ENCODE data around the gene DAZAP1.

The DAZAP1 gene

GRCh38 chr19:1441677-1442438 is 34.5 kb downstream of the DAZAP1 start:
- no peaks in the 10 kb centered on the region for H3K9me3 ChIP-seq (ENCODE audit: control insufficient read depth in 1 of 2, low read length in 2 of 2)
- H3K36me3 ChIP-seq (ENCODE audit: control insufficient read depth in 1 of 2, insufficient read depth in 2 of 2, low read length in 2 of 2) = peaks cover 16 to 30% of the 10 kb centered on the region in 2 donors
- peaks cover 5% of the 10 kb centered on the region for H3K27me3 ChIP-seq (ENCODE audit: low read depth, low read length)
- H3K4me1 ChIP-seq (ENCODE audit: control insufficient read depth in 1 of 2, insufficient read depth in 2 of 2, low read length in 2 of 2) = peaks cover 0 to 43% of the 10 kb centered on the region in 2 donors
- H3K27ac ChIP-seq (ENCODE audit: low read length) = no peak overlapping the region
- H3K4me3 ChIP-seq (ENCODE audit: low read depth in 1 of 2, low read length in 2 of 2) = no peak overlapping the region

- Histone ChIP-seq H3K27ac (ENCODE audit: low read length) (no peak overlapping the region), H3K27me3 (ENCODE audit: low read depth, low read length) (peaks cover 31% of the 10 kb centered on the region), H3K4me1 (ENCODE audit: control insufficient read depth in 1 of 2, insufficient read depth in 2 of 2, low read length in 2 of 2) (peaks cover 0 to 32% of the 10 kb centered on the region in 2 donors), H3K4me3 (ENCODE audit: low read depth in 1 of 2, low read length in 2 of 2) (peak overlapping the region; percentile 11 to 63), H3K36me3 (ENCODE audit: control insufficient read depth in 1 of 2, insufficient read depth in 2 of 2, low read length in 2 of 2) (peaks cover 16 to 19% of the 10 kb centered on the region in 2 donors), H3K9me3 (ENCODE audit: control insufficient read depth in 1 of 2, low read length in 2 of 2) (no peaks in the 10 kb centered on the region)
These were observed 38.0 kb downstream of the DAZAP1 start for GRCh38 chr19:1445185-1445931.

GRCh38 chr19:1445932-1446712 is 38.7 kb downstream of the DAZAP1 start:
- Histone ChIP-seq H3K27me3 (ENCODE audit: low read depth, low read length) (peaks cover 39% of the 10 kb centered on the region), H3K27ac (ENCODE audit: low read length) (no peak overlapping the region), H3K4me1 (ENCODE audit: control insufficient read depth in 1 of 2, insufficient read depth in 2 of 2, low read length in 2 of 2) (peaks cover 0 to 26% of the 10 kb centered on the region in 2 donors), H3K4me3 (ENCODE audit: low read depth in 1 of 2, low read length in 2 of 2) (peak overlapping the region in 1 of 2 donors; percentile 63), H3K36me3 (ENCODE audit: control insufficient read depth in 1 of 2, insufficient read depth in 2 of 2, low read length in 2 of 2) (peaks cover 11 to 12% of the 10 kb centered on the region in 2 donors), H3K9me3 (ENCODE audit: control insufficient read depth in 1 of 2, low read length in 2 of 2) (no peaks in the 10 kb centered on the region)

- Histone ChIP-seq H3K27ac (ENCODE audit: low read length) (no peak overlapping the region), H3K4me3 (ENCODE audit: low read depth in 1 of 2, low read length in 2 of 2) (peak overlapping the region in 1 of 2 donors; percentile 63), H3K4me1 (ENCODE audit: control insufficient read depth in 1 of 2, insufficient read depth in 2 of 2, low read length in 2 of 2) (peaks cover 0 to 26% of the 10 kb centered on the region in 2 donors), H3K27me3 (ENCODE audit: low read depth, low read length) (peaks cover 46% of the 10 kb centered on the region), H3K36me3 (ENCODE audit: control insufficient read depth in 1 of 2, insufficient read depth in 2 of 2, low read length in 2 of 2) (peaks cover 4 to 6% of the 10 kb centered on the region in 2 donors), H3K9me3 (ENCODE audit: control insufficient read depth in 1 of 2, low read length in 2 of 2) (no peaks in the 10 kb centered on the region)
These were observed 39.5 kb downstream of the DAZAP1 start for GRCh38 chr19:1446713-1447481.

DNA sequence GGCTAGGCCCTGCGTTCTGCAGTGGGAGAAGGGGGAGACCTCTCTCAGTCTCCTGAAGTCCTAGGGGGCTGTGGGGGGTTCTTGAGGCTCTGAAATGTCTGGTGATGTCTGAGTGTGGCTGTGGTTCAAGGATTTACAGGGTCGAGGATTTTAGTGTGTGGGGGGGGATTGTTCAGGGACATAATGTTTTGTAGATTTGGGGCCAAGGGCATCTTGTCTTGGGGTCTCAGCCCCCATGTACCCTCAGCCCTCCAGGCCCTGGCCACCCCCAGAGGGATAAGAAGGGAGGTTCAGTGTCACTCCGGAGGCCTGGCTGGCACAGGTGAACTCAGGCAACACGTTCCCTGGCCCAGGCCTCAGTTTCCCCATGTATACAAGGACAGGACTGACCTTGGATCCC is 40.1 kb downstream of the DAZAP1 start:
- H3K4me3 ChIP-seq (ENCODE audit: low read depth in 1 of 2, low read length in 2 of 2) = no peak overlapping the region

DNA sequence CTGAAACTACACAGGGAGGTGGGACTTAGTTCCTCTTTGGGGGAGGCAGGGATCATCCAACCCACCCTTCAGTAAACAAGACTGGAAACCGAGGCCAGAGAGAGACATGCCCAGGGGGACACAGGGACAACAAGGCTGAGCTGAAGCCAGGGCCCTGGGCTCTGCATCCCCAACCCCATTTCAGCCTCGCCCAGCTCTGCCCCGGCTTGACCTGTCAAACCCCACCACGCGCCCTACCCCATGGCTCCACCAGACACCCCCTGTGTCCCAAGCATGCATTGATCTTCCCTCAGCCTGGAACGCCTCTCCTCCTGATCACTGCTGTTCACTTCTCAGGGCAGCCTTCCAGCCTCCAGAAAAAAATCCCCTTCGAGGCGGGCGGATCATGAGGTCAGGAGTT is 40.6 kb downstream of the DAZAP1 start:
- Histone ChIP-seq H3K27ac (ENCODE audit: low read length) (no peak overlapping the region), H3K9me3 (ENCODE audit: control insufficient read depth in 1 of 2, low read length in 2 of 2) (no peaks in the 10 kb centered on the region), H3K4me1 (ENCODE audit: control insufficient read depth in 1 of 2, insufficient read depth in 2 of 2, low read length in 2 of 2) (peaks cover 0 to 30% of the 10 kb centered on the region in 2 donors), H3K36me3 (ENCODE audit: control insufficient read depth in 1 of 2, insufficient read depth in 2 of 2, low read length in 2 of 2) (no peaks in the 10 kb centered on the region), H3K4me3 (ENCODE audit: low read depth in 1 of 2, low read length in 2 of 2) (no peak overlapping the region), H3K27me3 (ENCODE audit: low read depth, low read length) (peaks cover 56% of the 10 kb centered on the region)

More for the DNA sequence above, 40.1 kb downstream of the DAZAP1 start:
- no peaks in the 10 kb centered on the region for H3K36me3 ChIP-seq (ENCODE audit: control insufficient read depth in 1 of 2, insufficient read depth in 2 of 2, low read length in 2 of 2)
- peaks cover 0 to 26% of the 10 kb centered on the region in 2 donors for H3K4me1 ChIP-seq (ENCODE audit: control insufficient read depth in 1 of 2, insufficient read depth in 2 of 2, low read length in 2 of 2)
- peaks cover 51% of the 10 kb centered on the region for H3K27me3 ChIP-seq (ENCODE audit: low read depth, low read length)
- no peak overlapping the region for H3K27ac ChIP-seq (ENCODE audit: low read length)
- no peaks in the 10 kb centered on the region for H3K9me3 ChIP-seq (ENCODE audit: control insufficient read depth in 1 of 2, low read length in 2 of 2)

GRCh38 chr19:1449467-1450442 is 42.4 kb downstream of the DAZAP1 start, which contains the start of gene APC2:
Gene APC2, plus strand, starts transcription at chr19:1450121. Its CDS starts 2,881 bp downstream, at chr19:1453002.
- no peak within 1 kb of the TSS for H3K27ac ChIP-seq (ENCODE audit: low read length)
- no peak within 1 kb of the TSS for H3K4me3 ChIP-seq (ENCODE audit: low read depth in 1 of 2, low read length in 2 of 2)
- H3K4me1 ChIP-seq (ENCODE audit: control insufficient read depth in 1 of 2, insufficient read depth in 2 of 2, low read length in 2 of 2) = peaks cover 0 to 35% of the 10 kb centered on the region in 2 donors
- H3K9me3 ChIP-seq (ENCODE audit: control insufficient read depth in 1 of 2, low read length in 2 of 2) = no peaks in the 10 kb centered on the region
- peaks cover 56% of the 10 kb centered on the region for H3K27me3 ChIP-seq (ENCODE audit: low read depth, low read length)
- no peaks in the 10 kb centered on the region for H3K36me3 ChIP-seq (ENCODE audit: control insufficient read depth in 1 of 2, insufficient read depth in 2 of 2, low read length in 2 of 2)

DNA sequence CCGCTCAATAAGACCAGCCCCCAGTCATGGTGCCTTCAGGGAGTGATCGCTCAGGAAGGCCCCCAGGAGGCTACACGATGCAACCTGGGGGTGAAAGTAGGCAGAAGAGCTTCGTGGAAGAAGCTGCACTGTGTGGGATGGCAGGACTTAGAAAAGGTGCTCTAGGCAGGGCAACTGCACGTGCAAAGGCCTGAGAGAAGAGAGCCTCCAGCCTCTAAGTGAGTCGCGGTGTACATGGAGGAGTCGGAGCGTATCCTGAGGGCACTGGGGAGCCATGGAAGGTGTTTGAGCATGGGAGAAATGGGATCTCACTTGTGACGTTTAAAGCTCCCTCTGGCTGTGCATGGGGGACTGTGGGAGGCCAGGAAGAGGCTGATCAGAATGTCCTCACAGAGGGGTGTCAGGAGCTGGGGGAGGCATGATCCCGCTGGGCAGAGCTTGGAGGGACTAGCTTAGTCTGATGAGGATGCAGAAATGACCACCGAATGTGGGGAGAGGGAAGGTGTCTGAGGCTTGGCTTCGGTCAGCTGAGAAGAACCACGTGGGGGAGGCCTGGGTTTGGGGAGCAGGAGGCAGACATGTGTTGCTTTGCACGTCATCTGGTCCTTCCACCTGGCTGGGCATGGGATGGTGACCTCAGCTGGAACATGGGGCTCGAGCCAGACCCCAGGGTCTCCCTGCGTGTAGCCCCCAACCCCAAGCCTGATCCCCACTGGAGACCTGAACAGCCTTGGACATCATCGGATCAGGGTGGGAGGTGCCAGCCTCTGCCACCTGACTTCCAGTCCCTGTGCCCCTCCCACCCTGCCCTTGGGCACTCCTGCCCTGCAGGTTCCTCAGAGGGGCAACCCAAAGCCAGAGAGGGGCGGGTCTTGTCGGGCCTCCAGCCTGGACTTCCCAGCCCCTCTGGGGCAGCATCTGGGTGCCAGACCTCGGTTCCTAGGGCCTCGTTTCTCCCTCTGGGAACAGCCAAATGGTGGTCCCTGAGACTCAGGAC is 43.6 kb downstream of the DAZAP1 start:
- H3K27me3 ChIP-seq (ENCODE audit: low read depth, low read length) = peaks cover 56% of the 10 kb centered on the region
- no peak overlapping the region for H3K27ac ChIP-seq (ENCODE audit: low read length)
- H3K4me1 ChIP-seq (ENCODE audit: control insufficient read depth in 1 of 2, insufficient read depth in 2 of 2, low read length in 2 of 2) = peaks cover 0 to 38% of the 10 kb centered on the region in 2 donors
- no peak overlapping the region for H3K4me3 ChIP-seq (ENCODE audit: low read depth in 1 of 2, low read length in 2 of 2)
- H3K9me3 ChIP-seq (ENCODE audit: control insufficient read depth in 1 of 2, low read length in 2 of 2) = no peaks in the 10 kb centered on the region
- no peaks in the 10 kb centered on the region for H3K36me3 ChIP-seq (ENCODE audit: control insufficient read depth in 1 of 2, insufficient read depth in 2 of 2, low read length in 2 of 2)
